Measurements from ENCODE around the gene RTKN2. TPM values are rescaled to one million over a fixed set of nuclear protein-coding genes. Genes with fewer than 3 reads are reported as not detected.

RTKN2 gene, protein sequence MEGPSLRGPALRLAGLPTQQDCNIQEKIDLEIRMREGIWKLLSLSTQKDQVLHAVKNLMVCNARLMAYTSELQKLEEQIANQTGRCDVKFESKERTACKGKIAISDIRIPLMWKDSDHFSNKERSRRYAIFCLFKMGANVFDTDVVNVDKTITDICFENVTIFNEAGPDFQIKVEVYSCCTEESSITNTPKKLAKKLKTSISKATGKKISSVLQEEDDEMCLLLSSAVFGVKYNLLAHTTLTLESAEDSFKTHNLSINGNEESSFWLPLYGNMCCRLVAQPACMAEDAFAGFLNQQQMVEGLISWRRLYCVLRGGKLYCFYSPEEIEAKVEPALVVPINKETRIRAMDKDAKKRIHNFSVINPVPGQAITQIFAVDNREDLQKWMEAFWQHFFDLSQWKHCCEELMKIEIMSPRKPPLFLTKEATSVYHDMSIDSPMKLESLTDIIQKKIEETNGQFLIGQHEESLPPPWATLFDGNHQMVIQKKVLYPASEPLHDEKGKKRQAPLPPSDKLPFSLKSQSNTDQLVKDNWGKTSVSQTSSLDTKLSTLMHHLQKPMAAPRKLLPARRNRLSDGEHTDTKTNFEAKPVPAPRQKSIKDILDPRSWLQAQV
- total RNA-seq (1 to 10 TPM; 6.3 to 7.5 TPM), polyA plus RNA-seq (ENCODE audit: insufficient read depth, low read depth, low replicate concordance) (9.1 TPM)
- long read RNA-seq, donor 1, partial matches to known transcripts, result 0 of 4 reads
- long read RNA-seq, donor 1, other reads (novel, unspliced or antisense), result 0 of 4 reads
- long read RNA-seq, donor 2, partial matches to known transcripts, result 0 of 4 reads
- long read RNA-seq, donor 2, other reads (novel, unspliced or antisense), result 0 of 4 reads

DNA sequence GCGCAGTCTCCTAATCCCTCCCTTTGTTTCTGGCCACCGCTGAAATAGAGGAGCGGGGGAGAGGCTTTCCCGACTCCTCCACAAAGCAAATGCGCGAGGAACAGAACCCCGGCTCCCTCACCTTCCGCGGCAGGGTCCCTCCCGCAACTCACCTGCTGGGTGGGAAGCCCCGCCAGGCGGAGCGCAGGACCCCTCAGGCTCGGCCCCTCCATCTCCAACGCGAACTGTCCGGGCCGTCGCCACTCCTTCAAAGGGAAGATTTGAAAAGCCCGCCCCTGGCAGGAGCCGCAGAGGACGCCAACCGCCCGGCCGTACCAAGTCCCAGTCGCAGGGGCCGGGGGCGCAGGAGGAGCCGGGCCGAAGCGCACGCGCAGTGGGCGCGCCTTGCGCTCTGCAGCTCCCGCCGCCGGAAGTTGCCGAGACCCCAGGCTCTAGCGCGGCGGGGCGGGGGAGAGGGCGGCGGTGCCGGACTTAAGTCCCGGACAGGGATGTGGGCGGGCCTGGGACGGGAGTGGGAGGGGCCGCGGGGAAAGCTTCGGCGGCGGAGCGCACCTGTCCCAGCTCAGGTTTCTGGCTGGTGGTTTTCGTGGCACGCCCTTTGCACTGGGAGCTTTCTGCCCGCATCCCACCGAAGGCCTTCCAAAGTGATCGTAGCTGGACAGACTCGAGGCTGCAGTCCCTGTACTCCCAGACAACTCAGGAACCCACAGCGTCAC is at the start of gene RTKN2:
Gene RTKN2, minus strand, starts transcription at position 446 of the 716 bp plus-strand sequence. Its CDS starts 234 bp downstream, at position 212.
- peak within 1 kb of the TSS in 1 of 2 donors; percentile 26 for H3K27ac ChIP-seq
- intact Hi-C loops (cut with DNase I; ENCODE audit: low total_unique reads), result no loop called here
- no peaks in the 10 kb centered on the region for H3K27me3 ChIP-seq
- DNase-seq, result peak; percentile 86
- peak within 1 kb of the TSS; percentile 64 to 78 for H3K4me3 ChIP-seq
- peaks cover 6% of the 10 kb centered on the region for H3K4me1 ChIP-seq
- TF ChIP-seq, protein P1, sequence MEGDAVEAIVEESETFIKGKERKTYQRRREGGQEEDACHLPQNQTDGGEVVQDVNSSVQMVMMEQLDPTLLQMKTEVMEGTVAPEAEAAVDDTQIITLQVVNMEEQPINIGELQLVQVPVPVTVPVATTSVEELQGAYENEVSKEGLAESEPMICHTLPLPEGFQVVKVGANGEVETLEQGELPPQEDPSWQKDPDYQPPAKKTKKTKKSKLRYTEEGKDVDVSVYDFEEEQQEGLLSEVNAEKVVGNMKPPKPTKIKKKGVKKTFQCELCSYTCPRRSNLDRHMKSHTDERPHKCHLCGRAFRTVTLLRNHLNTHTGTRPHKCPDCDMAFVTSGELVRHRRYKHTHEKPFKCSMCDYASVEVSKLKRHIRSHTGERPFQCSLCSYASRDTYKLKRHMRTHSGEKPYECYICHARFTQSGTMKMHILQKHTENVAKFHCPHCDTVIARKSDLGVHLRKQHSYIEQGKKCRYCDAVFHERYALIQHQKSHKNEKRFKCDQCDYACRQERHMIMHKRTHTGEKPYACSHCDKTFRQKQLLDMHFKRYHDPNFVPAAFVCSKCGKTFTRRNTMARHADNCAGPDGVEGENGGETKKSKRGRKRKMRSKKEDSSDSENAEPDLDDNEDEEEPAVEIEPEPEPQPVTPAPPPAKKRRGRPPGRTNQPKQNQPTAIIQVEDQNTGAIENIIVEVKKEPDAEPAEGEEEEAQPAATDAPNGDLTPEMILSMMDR (IDR thresholded peaks at IDR 0.05), result no peak
- TF ChIP-seq POLR2A (IDR thresholded peaks at IDR 0.05), result no peak
- H3K9me3 ChIP-seq, result no peaks in the 10 kb centered on the region
- 0 to 1% methylated on average over 12 to 53 of the region's 63 CpGs for WGBS, 2 donors
- no peaks in the 10 kb centered on the region for H3K36me3 ChIP-seq (ENCODE audit: low read depth, missing control alignments)

DNA sequence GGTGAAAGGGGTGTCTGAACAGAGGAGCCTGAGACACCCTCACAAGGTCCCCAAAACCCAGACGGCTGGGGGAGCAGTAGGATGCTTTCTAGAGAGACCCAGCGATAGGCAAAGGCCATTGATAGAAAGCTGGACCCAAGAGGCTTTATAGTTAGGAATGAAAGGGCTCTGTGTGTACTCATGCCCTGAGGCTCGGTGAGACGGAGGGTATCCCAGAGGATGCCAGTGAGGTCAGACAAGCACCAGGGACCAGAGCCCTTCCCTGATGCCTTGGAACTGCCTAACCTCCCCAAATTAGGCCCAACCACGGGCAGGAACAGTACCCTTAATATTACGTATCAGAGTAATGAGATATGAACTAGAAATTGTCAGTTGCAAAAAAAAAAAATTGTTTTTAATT is 48.6 kb upstream of the RTKN2 start:
- DNase-seq, result no peak
- 84 to 93% methylated on average over 6 of the region's 6 CpGs for WGBS, 2 donors
- no peak overlapping the region for H3K4me3 ChIP-seq
- no peaks in the 10 kb centered on the region for H3K36me3 ChIP-seq (ENCODE audit: low read depth, missing control alignments)
- H3K27ac ChIP-seq, result no peak overlapping the region
- H3K4me1 ChIP-seq, result no peaks in the 10 kb centered on the region
- no peaks in the 10 kb centered on the region for H3K27me3 ChIP-seq
- no peak for TF ChIP-seq POLR2A (IDR thresholded peaks at IDR 0.05)
- TF ChIP-seq, protein P1 (IDR thresholded peaks at IDR 0.05), result no peak
- intact Hi-C loops (cut with DNase I; ENCODE audit: low total_unique reads), result no loop called here
- no peaks in the 10 kb centered on the region for H3K9me3 ChIP-seq

DNA sequence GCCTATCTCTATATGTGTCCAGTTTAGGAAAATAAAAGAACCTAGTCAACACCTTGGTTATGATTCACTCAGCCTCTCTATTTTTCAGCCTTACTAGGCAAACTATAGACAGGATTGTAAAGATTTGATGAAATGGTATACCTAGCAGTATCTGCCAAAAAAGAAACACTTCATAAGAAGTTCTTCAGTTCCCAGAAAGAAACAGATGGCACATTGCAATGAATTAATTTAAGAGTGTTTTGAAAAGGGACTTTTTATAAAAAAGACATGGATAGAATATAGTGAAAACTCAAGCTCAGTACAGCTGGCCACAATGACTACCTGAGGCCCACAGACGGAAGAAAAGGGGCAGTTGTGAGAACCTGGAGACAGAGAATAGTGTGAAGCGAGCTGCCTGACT is 40.6 kb upstream of the RTKN2 start:
- TF ChIP-seq, protein P1 (IDR thresholded peaks at IDR 0.05), result no peak
- no peak for TF ChIP-seq POLR2A (IDR thresholded peaks at IDR 0.05)
- Histone ChIP-seq H3K4me1 (no peaks in the 10 kb centered on the region), H3K27me3 (no peaks in the 10 kb centered on the region), H3K27ac (no peak overlapping the region), H3K36me3 (ENCODE audit: low read depth, missing control alignments) (no peaks in the 10 kb centered on the region), H3K4me3 (no peak overlapping the region), H3K9me3 (no peaks in the 10 kb centered on the region)
- intact Hi-C loops (cut with DNase I; ENCODE audit: low total_unique reads), result no loop called here
- WGBS, 2 donors, result 94 to 95% methylated on average over 2 of the region's 2 CpGs
- no peak for DNase-seq

DNA sequence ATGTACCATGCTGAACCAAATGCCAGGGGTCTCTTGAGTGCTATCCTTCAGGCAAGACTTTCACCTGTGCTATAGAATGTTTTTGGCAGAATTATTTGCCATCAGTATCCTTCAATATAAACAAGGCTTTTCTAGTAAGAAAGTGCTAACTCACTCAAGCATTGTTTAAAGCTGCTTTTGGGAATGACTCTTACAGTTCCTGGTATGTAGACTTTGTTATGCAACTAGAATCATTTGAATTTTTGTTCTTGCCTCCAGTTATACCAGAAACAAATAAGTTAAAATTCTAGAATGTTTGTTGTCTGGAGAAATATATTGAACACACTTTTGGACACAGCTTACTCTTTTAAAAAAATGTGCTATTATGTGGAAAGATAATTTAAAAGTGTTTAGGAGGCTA is 39.5 kb upstream of the RTKN2 start:
- Histone ChIP-seq H3K4me3 (no peak overlapping the region), H3K36me3 (ENCODE audit: low read depth, missing control alignments) (no peaks in the 10 kb centered on the region), H3K27ac (no peak overlapping the region), H3K9me3 (no peaks in the 10 kb centered on the region), H3K27me3 (no peaks in the 10 kb centered on the region), H3K4me1 (no peaks in the 10 kb centered on the region)
- no peak for DNase-seq
- TF ChIP-seq POLR2A (IDR thresholded peaks at IDR 0.05), result no peak
- TF ChIP-seq, protein P1 (IDR thresholded peaks at IDR 0.05), result no peak
- intact Hi-C loops (cut with DNase I; ENCODE audit: low total_unique reads), result no loop called here
